Skeletal muscle tissue (tissue), 4 donors: ENCODE data around the gene ARL2. TPM values are rescaled to one million over a fixed set of nuclear protein-coding genes. Genes with fewer than 3 reads are reported as not detected.

Experiments used
- H3K27ac ChIP-seq: one replicate; pipeline ENCODE4 v1.7.0; 2013; ENCODE audit warnings: mild to moderate bottlenecking, low read depth, low read length, inconsistent platforms
- H3K27me3 ChIP-seq, 3 donors: one replicate each; pipeline ENCODE4 v1.7.0; 2013; ENCODE audit warnings: low read length in 3 of 3; ENCODE audit not compliant: control insufficient read depth in 3 of 3, insufficient read depth in 3 of 3
- H3K36me3 ChIP-seq, 3 donors: one replicate each; pipeline ENCODE4 v1.7.0; 2013; ENCODE audit warnings: low read length in 3 of 3; ENCODE audit not compliant: control insufficient read depth in 3 of 3, insufficient read depth in 3 of 3
- H3K4me1 ChIP-seq, 3 donors: one replicate each; pipeline ENCODE4 v1.7.0; 2013; ENCODE audit warnings: low read length in 3 of 3, mild to moderate bottlenecking in 3 of 3; ENCODE audit not compliant: control insufficient read depth in 3 of 3, insufficient read depth in 3 of 3
- H3K4me3 ChIP-seq, 3 donors: one replicate each; pipeline ENCODE4 v1.7.0; 2013; ENCODE audit warnings: low read length in 3 of 3
- H3K9ac ChIP-seq, 3 donors: one replicate each; pipeline ENCODE4 v1.7.0; 2013; ENCODE audit warnings: low read length in 3 of 3, mild to moderate bottlenecking in 3 of 3, moderate library complexity in 2 of 3, low read depth in 1 of 3
- H3K9me3 ChIP-seq, 3 donors: one replicate each; pipeline ENCODE4 v1.7.0; 2013; ENCODE audit warnings: low read length in 3 of 3; ENCODE audit not compliant: control insufficient read depth in 3 of 3
- total RNA-seq: library from RNA; depleted of rRNA; stranded (reverse); fragments of >200 nt; gene quantifications from one replicate; pipeline ENCODE4 v1.2.3, GENCODE V29; 2014
- donor health status: Osteomylitis.

The ARL2 gene
- total RNA-seq, 1 donor from 2014 or later: 53.2 TPM

- Histone ChIP-seq H3K9ac (no peak overlapping the region), H3K36me3 (no peaks in the 10 kb centered on the region), H3K9me3 (no peaks in the 10 kb centered on the region), H3K4me1 (no peaks in the 10 kb centered on the region), H3K27ac (no peak overlapping the region), H3K27me3 (peaks cover 0 to 8% (median 8%) of the 10 kb centered on the region in 3 donors), H3K4me3 (no peak overlapping the region)
Measured at GRCh38 chr11:65056999-65057398, 43.0 kb downstream of the ARL2 start.

DNA sequence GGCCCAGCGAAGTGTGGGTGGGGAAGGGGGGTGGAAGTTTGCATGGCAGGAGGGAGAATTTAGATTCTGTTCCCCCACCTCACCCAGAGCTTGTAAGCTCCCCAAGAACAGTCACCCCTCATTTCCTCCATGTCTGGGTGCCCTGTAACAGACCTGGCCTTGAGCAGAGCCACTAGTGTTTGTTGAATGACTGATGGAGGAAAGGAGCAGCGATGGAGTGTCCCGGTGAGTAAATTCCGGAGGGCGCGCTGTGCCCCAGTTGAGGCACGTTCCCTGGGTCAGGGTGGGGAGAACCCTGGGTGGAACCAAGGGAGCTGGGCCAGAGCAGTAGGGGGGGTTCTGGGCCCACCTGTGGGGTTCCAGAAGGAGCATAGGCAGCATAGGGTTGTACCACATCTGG, 43.6 kb downstream of the ARL2 start:
- H3K4me3 ChIP-seq: no peak overlapping the region
- H3K27me3 ChIP-seq: peaks cover 0 to 8% (median 7%) of the 10 kb centered on the region in 3 donors
- no peak overlapping the region for H3K9ac ChIP-seq
- no peaks in the 10 kb centered on the region for H3K36me3 ChIP-seq
- no peaks in the 10 kb centered on the region for H3K9me3 ChIP-seq
- no peak overlapping the region for H3K27ac ChIP-seq
- H3K4me1 ChIP-seq: no peaks in the 10 kb centered on the region

- Histone ChIP-seq H3K4me3 (no peak overlapping the region), H3K27me3 (peaks cover 0 to 5% (median 2%) of the 10 kb centered on the region in 3 donors), H3K27ac (no peak overlapping the region), H3K4me1 (no peaks in the 10 kb centered on the region), H3K9ac (no peak overlapping the region), H3K36me3 (no peaks in the 10 kb centered on the region), H3K9me3 (no peaks in the 10 kb centered on the region)
Measured at GRCh38 chr11:65058012-65058411, 44.1 kb downstream of the ARL2 start.

GRCh38 chr11:65058419-65059054, 44.6 kb downstream of the ARL2 start, which contains the start of gene NAALADL1:
Gene NAALADL1 (minus strand): TSS chr11:65058553. CDS start chr11:65058521, 32 bp downstream.
- no peaks in the 10 kb centered on the region for H3K9me3 ChIP-seq
- no peak within 1 kb of the TSS for H3K27ac ChIP-seq
- H3K9ac ChIP-seq: no peak within 1 kb of the TSS
- H3K27me3 ChIP-seq: peaks cover 0 to 5% (median 0%) of the 10 kb centered on the region in 3 donors
- no peak within 1 kb of the TSS for H3K4me3 ChIP-seq
- H3K4me1 ChIP-seq: no peaks in the 10 kb centered on the region
- no peaks in the 10 kb centered on the region for H3K36me3 ChIP-seq

GRCh38 chr11:65059523-65059922, 45.6 kb downstream of the ARL2 start:
- H3K4me1 ChIP-seq: no peaks in the 10 kb centered on the region

DNA sequence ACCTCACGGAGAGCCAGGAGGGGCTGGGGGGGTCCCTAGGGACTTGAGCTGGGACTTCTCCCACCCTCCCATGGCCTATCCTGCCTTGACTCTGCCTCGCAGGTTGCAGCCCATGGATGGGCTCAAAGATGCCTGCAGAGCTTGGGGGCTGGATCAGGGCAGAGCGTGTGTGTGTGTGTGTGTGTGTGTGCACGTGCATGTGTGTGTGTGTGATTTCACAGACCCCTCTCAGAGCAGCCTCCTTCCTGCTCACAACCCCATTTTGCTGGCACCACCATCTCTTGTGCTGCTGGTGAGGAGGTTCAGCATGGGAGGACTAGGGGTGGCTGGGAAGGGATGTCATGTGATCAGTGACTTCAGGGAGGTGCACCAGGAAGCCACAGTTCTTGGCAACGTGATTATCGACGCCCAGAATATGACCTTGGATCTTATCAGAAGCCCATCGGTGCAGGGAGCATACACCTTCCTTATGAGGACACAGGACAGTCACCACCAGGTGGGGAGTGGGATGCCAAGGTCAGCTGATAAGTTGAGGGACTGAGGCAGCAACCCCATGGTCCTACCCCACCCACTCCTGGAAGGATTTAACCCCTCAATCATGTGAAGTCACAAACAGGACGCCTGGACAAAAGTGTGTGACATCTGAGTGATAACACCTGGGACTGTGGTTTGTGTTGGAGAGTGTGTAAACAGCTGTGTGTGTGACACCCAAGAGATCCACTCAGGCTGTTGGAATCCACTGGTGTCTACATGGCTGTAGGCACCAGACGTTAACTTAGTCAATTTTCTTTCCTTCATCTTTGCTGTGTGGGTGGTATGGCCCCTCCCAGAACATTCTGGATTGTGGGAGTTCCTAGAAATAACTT, 46.2 kb downstream of the ARL2 start:
- no peaks in the 10 kb centered on the region for H3K9me3 ChIP-seq
- H3K27ac ChIP-seq: no peak overlapping the region
- no peak overlapping the region for H3K9ac ChIP-seq
- no peaks in the 10 kb centered on the region for H3K27me3 ChIP-seq
- H3K4me1 ChIP-seq: no peaks in the 10 kb centered on the region
- H3K36me3 ChIP-seq: no peaks in the 10 kb centered on the region
- no peak overlapping the region for H3K4me3 ChIP-seq

More at GRCh38 chr11:65059523-65059922, 45.6 kb downstream of the ARL2 start:
- Histone ChIP-seq H3K27ac (no peak overlapping the region), H3K4me3 (no peak overlapping the region), H3K9ac (no peak overlapping the region), H3K36me3 (no peaks in the 10 kb centered on the region), H3K27me3 (no peaks in the 10 kb centered on the region), H3K9me3 (no peaks in the 10 kb centered on the region)

DNA sequence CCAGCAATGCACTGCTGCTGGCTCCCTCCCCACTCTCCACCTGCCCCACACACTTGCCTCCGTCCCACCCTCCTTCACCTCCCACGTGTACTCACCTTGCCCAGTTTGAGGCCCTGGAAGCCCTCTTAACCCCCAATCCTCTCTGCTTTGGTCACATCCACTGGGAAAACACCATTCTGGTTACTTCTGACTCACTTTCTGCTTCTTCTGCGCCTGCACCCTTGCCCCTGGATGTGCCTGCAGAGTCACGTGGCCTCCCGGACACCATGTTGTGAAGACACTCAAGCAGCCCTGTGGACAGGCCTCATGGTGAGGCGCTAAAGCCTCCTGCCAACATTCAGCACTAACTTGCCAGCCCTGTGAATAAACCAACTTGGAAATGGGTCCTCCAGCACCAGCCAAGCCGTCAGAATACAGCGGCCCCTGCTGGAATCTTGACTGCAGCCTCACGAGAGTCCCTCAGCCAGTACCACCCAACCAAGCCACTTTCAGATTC, 47.0 kb downstream of the ARL2 start:
- Histone ChIP-seq H3K9me3 (no peaks in the 10 kb centered on the region), H3K36me3 (no peaks in the 10 kb centered on the region), H3K27me3 (no peaks in the 10 kb centered on the region), H3K27ac (no peak overlapping the region), H3K4me1 (no peaks in the 10 kb centered on the region), H3K9ac (no peak overlapping the region), H3K4me3 (no peak overlapping the region)

DNA sequence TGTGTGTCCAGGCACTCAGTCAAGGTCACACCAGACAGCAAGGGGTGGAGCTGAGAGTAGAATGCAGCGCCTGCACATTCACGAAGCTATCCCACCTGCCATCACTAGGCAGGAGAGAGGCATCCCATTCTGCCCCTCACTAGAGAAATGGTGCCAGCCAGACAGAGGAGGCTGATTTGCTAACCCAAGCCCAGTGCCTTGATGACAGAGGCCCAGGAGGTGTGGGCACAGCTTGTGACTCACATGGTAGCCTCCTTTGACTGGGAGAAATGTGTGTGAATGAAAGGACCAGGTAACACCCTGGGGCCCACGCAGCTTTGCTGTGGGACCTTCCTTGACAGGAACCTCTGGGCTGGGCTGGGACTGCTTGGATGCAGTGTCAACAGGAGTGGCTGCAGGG, 49.6 kb downstream of the ARL2 start:
- no peak overlapping the region for H3K9ac ChIP-seq
- H3K36me3 ChIP-seq: no peaks in the 10 kb centered on the region
- no peaks in the 10 kb centered on the region for H3K9me3 ChIP-seq
- H3K27me3 ChIP-seq: no peaks in the 10 kb centered on the region
- no peaks in the 10 kb centered on the region for H3K4me1 ChIP-seq
- no peak overlapping the region for H3K27ac ChIP-seq
- no peak overlapping the region for H3K4me3 ChIP-seq

GRCh38 chr11:65064847-65065240, 50.9 kb downstream of the ARL2 start:
- H3K27me3 ChIP-seq: no peaks in the 10 kb centered on the region

DNA sequence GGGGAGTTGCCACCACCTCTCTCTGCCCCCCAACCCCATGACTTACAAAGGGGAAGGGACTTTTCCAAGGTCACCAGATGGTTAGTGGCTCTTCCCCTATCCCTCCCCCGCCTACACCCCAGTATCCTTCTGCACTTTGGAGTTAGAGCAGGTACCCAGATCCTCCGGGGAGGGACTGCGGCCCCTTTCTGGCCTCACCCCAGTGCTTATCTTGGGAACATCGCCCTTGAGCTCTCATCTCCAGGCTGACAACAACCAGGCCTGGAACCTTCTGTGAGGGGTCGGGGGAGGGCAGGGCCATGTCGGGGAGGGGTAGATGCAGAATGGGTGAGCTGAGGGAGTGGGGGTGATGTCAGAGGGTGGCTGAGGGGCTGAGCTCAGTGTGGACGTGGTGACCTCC, 51.9 kb downstream of the ARL2 start:
- H3K9me3 ChIP-seq: no peaks in the 10 kb centered on the region
- no peak overlapping the region for H3K27ac ChIP-seq
- no peaks in the 10 kb centered on the region for H3K36me3 ChIP-seq
- H3K4me1 ChIP-seq: no peaks in the 10 kb centered on the region
- H3K9ac ChIP-seq: no peak overlapping the region
- no peak overlapping the region for H3K4me3 ChIP-seq
- no peaks in the 10 kb centered on the region for H3K27me3 ChIP-seq

More at GRCh38 chr11:65064847-65065240, 50.9 kb downstream of the ARL2 start:
- Histone ChIP-seq H3K36me3 (no peaks in the 10 kb centered on the region), H3K27ac (no peak overlapping the region), H3K9me3 (no peaks in the 10 kb centered on the region), H3K4me3 (no peak overlapping the region), H3K9ac (no peak overlapping the region), H3K4me1 (no peaks in the 10 kb centered on the region)
